GM21723 (cell line): Measurements from ENCODE around the gene TMEM87A.

Source experiments
- ATAC-seq: cut with Tn5 transposase; IDR thresholded peaks from one replicate; pipeline ENCODE4 v1.9.1; 2021; ENCODE audit warnings: mild to moderate bottlenecking, moderate library complexity; ENCODE audit not compliant: unreplicated experiment

The TMEM87A gene

DNA sequence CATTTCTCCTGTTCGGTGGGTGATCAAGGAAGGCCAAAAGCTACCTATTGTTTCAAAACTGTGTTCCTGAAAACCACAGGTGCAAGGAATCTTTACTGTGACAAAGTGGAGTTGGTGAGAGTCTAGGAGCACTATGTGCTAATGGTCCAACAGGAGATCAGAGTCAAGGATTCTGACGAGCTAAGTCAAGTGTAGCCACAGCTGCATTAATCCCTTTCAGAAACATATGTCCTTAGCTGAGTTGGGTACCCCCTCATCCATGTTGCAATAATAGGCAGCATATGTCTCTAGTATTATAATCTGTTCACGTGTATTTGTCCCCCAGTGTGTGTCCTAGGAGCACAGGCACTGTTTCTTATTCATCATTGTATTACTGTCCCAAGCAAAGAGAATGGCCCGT lies 66.8 kb downstream of the TMEM87A start:
- ATAC-seq, result no peak

DNA sequence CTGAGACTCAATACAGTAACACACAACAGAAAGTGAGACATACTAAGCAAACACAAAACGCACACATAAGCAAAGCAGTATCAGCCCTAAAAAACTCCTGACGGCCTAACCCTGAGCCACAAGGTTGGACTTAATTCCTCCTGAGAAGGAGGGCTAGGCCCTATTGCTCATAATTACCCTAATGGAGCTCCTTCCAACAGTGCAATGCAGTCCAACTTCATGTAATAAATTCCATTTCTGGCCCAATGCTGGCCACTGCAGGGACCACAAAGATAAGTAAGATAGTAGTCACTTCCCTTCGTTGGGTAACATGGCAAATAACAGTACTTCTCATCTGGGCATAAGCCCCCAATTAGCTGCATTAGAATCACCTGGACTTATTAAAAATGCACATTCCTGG lies 69.3 kb downstream of the TMEM87A start:
- no peak for ATAC-seq

DNA sequence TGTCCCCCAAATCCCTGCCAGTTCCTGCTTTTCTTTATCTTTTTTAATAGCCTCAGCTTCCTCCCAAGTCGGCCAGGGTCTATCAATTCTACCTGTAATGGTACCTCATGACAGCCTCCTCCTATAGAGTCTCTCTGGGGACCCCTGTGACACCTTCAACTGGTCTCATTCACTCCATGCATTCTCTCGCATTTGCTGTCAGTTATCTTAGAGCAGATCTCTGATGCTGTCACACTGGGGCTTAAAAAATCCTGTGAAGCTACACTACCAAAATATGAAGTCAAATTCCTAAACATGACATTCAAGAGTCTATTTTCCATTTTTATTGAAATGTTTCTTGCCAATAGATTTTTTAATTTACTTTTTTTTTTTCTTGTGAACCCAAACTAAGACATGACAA lies 70.6 kb downstream of the TMEM87A start:
- ATAC-seq, result no peak

DNA sequence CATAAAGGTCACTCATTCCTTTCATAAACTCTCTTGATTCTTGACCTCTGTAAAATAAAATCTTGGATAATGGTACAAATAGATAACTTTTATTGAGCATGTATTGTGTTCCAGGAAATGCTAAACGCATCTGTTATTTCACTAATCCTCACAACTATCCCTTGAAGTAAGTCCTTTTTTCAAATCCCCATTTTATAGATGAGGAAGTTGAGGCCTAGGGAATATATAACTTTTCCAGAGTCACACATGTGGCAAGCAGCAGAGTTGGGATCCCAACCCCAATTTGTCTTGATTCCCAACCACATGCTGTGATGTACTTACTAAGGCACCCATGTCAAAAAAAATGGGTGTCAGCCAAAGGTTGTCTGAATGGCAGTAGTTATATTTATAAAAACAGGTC lies 71.4 kb downstream of the TMEM87A start:
- no peak for ATAC-seq

DNA sequence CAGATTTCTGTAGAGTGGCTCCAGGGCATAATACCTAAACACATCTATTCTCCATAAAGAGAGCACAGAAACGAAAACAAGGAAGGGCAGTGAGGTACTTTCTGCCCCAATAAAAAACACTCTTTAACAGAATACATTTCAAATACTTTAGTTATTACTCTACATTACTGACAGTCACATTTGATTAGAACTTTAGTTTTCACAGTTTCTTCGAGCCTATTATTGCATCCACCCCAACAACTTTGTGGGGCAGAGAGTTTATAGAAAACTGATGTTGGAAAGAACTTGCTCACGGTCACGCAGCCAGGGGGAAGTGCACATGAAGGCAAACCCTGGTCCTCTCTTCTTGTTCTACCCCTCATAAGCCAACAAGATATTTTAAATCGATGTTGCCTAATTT lies 74.1 kb downstream of the TMEM87A start:
- ATAC-seq, result no peak

DNA sequence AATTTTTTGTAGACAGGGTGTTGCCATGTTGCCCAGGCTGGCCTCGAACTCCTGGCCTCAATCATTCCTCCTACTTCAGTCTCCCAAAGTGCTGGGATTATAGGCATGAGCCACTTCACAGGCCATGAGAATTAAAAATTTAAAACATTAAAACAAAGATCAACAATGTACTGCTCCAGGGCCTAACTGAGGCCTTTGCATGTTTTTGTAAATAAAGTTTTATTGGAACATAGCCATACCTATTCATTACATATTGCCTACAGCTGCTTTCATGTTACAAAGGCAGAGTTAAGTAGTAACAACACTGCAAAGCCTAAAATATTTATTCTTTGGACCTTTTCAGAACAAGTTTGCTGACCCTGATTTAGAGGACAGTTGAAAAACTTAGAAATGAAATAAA lies 74.7 kb downstream of the TMEM87A start:
- no peak for ATAC-seq

DNA sequence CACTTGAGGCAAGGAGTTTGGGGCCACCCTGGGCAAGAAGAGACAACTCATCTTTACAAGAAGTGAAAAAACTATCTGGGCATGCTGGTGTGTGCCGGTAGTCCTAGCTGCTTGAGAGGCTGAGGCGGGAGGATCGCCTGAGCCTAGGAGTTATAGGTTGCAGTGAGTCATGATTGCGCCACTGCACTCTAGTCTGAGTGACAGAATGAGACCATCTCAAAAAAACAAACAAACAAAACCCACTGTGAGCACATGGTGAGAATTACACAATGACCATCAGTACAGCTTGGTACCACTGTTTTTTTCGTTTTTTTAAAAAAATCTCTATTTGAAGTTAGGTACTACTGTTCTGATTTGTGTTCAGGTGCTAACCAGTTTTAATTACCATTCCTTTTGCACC lies 78.7 kb downstream of the TMEM87A start:
- ATAC-seq, result no peak

DNA sequence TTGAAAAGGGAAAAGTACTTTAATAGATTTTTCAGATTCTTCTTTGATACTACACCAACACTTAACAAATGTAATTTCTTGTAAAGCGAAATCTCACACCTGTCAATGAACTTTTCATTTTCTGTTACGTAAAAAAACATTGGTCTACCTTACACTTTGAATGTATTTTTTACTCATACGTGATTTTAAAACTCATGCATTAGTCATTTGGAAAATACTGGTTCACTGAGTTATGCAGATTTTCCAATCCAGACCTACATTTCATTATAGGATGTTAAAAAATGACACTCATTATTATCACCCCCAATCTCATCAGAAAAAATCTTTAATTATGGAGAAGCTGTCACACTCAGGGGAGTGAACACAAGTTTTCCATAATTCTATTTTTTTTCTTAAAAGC lies 79.8 kb downstream of the TMEM87A start:
- ATAC-seq, result no peak

DNA sequence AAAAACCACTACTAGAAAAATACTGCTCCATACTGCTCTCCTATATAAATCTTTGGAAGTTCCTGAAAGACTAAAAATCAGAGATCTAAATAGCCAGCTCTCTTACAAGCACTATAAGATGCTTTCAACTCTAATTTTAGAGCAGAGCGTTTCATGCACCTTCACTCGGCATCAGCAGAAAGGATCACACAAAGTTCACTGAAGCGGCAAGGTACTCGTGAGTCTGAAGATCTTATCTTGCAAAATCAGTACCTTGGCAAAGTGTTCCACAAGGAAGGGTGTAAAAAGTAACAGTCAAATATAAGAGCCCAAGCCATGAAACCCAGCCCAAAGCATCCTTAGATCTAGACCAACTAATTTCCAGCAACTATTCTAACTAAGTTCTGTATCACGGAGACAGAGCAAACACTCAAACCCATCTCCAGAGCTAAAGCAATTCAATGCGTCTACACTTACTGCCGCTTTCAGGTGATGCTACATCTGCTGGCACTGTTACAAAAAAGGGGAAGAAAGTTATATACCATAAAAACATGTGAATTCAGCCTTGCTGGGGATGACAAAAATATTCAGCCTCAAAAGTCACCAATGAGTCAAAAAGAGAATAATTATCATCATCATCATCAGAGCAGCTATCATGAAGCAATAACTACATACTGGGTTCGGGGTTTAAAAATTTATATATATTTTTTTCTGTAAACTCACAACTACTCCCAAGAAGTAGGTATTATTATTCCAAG lies 81.5 kb downstream of the TMEM87A start:
- ATAC-seq, result no peak

DNA sequence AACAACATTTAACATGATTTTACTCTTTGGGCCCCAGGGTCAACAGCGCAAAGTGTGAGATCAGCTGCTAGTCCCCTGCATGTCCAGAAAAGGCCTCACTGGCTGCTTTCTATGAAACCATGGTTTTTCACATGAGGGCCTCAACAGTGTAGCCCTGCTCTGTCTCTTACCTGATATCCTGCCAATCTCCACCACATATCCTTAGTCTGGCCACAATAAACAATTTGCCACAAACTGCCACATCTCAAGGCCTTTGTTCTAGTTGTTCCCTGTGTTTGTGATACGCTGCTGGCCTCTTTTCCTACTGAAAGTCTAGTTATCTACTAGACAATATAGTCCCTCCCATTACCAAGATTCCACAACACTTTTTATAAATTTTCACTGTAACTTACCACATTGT lies 82.9 kb downstream of the TMEM87A start:
- ATAC-seq, result no peak

DNA sequence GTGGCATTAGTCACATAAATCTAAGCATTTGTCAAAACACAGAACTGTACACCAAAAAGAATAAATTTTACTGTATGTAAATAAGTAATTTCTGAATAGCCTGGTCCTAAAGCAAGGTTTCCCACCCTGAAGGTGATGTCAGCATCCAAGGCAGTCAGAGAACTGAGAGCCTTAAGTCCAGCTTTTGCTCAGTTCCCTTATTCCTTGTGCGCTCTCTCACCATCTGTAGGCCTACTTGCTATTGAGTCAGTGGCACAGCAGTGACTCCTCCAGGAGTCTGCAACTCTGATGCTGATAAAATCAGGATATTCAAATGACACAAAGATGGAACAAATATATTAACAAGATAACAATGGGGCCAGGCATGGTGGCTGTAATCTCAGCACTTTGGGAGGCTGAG lies 87.4 kb downstream of the TMEM87A start:
- ATAC-seq, result no peak

DNA sequence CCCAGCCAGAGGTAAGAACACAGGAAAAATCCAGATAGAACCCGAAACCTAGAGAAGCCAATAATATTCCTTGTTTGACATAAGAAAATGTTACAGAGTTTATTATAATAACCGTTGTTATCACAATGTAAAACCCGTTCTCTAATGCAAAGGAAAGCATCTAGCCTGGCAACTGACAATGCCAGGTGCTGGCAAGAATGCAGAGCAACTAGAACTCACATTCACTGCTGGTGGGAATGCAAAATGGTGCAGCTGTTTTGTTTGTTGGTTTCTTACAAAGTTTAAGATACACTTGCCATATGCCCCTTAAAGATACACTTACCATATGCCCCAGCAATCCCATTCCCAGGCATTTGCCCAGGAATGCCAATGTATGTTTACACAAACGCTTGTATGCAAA lies 88.5 kb downstream of the TMEM87A start:
- no peak for ATAC-seq

DNA sequence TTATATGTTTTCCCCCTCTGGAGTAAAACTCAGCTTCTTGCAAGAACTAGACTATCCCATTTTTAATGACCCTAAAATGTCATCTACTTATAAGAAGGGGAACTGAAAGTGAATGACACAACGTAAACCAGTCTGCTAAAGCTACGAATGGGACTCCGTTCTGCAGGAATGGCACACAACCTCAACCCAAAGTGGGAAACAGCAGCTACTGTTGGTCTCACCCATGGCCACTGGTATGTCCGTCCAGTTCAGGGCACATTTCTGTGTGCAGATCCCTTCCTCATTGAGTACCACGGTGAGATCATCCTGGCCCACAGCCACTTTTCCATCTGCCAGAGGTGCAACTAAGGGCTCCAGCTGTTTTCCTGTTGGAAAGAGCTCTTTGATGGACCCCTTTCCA lies 88.9 kb downstream of the TMEM87A start:
- no peak for ATAC-seq

DNA sequence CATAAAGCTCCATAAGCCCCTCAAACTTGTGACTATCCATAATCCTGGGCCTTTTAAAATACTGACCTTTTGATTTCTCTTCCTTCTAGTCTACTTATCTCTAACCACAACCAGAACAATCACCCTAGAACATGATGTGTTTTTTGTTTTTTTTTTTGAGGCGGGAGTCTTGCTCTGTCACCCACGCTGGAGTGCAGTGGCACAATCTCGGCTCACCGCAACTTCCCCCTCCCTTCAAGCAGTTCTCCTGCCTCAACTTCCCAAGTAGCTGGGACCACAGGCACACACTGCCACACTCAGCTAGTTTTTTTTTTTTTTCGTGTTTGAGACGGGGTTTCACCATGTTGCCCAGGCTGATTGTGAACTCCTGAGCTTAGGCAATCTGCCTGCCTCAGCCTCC lies 90.3 kb downstream of the TMEM87A start:
- no peak for ATAC-seq

DNA sequence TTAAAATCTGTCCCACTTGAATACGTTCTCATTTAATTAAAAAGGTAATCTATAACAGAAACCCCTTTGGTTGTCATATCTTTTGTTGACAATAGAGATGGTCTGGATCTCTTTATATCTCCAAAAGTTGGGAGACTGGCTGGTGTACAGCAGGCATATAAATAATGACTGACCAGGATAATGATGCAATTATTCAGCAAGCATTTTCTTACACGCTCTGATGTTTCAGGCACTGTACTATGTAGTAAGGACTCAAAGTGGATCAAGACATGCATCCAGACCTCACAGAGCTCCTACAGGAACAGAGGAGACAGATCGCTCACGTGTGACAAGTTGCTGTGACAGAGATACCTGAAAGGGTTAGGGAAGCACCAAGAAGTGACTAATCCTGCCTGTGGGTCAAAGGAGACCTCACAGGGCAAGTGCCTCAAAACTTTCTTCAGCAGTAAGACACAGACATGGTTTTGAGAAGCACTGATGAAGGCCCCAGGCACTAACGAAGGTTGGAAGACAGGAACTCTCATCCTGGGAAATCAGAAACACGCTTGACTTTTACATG lies 90.8 kb downstream of the TMEM87A start:
- ATAC-seq, result no peak

DNA sequence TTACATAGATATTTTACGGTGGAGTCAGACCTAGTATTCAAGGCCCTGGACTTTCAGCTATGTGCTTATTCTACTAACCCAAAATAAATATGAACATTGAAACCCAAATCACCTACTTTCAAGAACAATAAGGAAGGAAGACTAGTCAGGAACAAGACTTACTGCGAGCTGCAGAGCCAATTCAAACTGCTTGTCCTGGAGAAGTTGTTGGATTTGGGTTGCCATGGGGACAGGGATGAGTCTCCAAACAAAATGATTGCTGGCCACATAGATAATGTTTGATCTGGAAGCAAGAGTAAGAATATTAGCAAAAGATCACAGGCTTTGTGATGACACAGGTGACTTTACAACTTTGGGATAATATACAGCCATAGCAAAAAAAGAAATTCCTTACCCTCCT lies 95.2 kb downstream of the TMEM87A start:
- no peak for ATAC-seq

DNA sequence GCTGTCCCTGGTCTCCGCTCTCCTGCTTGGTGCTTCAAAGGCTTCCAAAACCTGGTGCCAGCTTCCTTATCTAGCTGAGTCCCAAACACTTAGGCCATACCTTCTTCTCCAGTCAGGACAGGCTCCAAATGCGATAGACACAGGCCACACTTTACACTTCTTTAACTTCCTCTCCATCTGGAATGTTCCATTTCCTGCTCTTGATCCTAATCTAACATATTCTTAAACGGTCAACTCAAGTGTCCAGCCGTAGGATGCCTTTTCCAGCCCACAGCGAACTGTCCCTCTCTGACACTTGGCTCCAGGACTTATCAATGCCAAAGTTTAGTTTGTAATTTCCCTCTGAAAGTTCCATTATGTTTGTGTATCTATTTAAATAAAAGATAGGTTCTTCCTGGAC lies 97.6 kb downstream of the TMEM87A start:
- no peak for ATAC-seq

DNA sequence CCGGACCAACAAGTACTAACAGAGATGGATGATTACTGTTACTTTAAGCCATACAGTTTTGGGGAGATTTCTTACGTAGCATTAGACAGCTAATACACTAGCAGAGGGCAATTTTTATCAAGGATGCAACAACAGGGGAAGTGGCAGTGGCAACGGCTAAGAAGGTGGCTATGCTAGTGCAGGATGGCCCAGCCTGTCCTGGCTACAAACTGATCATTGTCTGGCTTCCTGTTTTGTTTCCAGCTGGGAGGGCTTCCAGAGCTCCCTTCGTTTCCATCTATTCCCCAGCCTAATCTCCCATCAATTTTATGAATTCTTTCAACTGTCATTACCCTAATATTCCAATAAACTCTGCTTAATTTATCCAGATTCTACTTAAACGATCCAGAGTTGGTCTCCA lies 100.8 kb downstream of the TMEM87A start:
- no peak for ATAC-seq

DNA sequence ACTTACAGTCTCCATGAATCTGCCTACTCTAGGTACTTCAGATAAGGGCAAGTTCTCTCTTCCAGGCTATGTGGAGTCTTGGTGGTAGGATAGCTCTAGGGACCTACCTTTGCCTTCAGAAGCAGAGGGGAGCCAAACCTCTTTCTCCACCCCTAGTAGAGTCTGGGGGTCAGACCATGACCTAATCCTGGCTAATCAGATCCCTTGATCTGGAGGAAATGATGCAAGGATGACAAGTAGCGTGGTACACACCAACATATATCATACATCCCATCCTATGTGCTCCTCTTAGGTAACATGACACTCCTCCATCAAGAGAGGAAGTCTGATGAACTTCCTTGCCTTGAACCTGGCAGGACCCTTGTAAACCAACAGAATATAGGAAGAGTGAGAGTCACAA lies 101.4 kb downstream of the TMEM87A start:
- ATAC-seq, result no peak

DNA sequence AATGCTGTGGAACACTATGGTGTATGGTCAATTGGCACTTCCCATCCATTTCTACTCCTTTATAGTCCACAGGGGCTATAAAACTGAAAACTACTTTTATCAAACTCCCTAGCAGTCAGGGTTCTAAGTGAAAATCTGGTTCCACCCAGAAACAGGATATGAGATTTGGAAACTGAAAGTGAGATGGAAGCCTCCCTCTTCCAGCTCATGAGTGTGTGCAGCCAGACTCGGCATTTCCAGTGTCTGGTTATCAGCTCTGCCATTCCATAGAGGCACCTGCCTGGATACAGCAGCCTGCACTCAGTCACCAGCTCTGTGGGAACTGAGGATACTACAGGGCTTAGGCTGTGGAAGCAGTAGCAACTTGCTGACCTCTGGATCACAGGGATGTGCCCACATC lies 102.1 kb downstream of the TMEM87A start:
- ATAC-seq, result no peak

DNA sequence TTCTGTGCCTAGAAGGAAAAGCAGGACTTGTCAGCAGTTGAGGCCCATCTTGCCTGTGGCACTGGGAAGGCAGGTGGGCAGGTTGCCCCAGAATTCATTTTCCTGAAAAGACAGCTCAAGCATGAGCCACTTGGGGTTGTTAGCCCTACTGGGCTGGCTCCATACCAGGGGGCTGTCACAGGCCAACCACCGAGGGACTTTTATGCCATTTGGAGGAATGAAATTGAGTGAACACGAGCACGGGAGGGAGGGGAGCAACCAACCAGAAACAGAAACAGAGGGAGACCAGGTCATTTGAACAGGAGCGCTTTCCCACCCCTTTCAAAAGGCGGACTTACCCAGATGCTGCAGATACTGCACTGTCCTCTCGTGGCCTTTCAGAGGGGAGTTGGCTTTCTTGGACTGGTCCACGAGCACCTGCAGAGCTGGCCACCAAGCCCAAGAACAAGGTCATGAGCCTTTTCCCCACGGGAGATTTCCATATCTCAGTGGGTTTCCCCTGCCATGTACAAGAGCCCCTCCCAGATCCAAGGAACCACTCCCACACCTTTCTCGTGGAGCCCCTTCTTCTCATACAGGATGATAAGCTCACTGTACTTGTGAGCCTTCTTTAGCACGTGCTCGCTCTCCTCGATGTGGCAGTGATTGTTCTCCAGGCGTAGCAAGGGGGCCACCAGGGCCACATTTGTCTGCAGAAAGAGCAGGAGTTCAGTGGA lies 106.8 kb downstream of the TMEM87A start:
- ATAC-seq, result no peak

DNA sequence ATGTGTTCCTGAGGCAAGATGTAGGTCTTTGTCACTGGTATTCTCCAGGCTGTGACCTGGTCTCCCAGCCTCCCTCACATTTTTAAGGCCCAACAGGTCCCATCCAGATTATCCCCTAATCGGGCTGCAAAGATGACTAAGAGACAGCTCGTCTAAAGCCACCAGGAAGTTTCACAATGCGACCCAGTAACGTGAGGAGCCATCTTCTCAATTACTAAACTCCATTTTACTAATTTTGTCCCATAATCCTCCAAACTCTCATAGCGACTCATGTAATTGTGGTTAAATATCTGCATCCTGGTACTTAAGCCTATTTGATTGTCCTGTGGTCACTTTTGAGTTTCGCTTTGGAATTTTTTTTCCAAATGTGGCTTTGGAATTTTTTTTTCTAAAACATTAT lies 108.1 kb downstream of the TMEM87A start:
- ATAC-seq, result no peak
